Islet of Langerhans (tissue), 1 donor: Measurements from ENCODE around the gene BNC2.

Experiments used
- FAIRE-seq: peaks from one replicate; lab custom pipeline; 2011; peaks lifted over from hg19 to GRCh38; lab: Jason Lieb, UNC

The BNC2 gene

DNA sequence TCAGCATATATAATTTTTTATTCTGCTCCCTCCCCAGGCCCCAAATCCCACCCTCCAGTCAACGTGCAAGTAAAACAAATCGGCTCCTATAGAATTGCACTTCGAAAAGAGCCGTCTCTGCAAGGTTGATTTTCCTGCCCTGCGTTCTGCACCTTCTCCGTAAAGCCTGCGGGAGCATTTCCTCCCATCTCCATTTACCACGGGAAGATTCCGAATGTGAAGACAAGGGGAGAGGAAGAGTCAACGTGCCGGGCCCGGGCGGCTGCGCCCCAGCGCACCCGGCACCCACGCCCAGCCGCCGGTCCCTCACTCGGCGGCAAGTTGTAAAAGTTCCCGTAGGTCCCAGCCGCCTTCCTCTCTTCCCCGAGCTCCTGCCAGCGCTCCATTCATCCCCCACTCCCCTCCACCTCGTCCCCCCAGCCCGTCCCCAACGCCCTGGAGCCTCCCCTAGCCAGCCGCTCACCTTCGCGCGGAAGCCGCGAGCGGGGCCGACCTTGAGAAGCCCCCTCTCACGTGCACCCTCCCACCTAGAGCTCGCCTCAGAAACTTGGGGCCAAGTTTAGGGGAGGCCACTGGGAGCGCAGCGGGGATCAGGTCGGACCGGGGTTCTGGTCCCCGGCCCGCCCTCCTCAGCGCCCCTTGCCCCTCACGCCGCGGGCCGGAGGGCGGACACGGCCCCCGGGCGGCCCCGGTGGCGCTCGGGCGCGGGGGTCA is 431 bp downstream of the BNC2 start:
- FAIRE-seq, result no peak

GRCh38 chr9:16869131-16869881 is 1.2 kb downstream of the BNC2 start:
- FAIRE-seq, result no peak

GRCh38 chr9:16868701-16869100 is 1.8 kb downstream of the BNC2 start:
- no peak for FAIRE-seq

GRCh38 chr9:16867576-16868311 is 2.7 kb downstream of the BNC2 start:
- FAIRE-seq, result no peak

GRCh38 chr9:16866587-16866986 is 3.9 kb downstream of the BNC2 start:
- no peak for FAIRE-seq

GRCh38 chr9:16864649-16865434 is 5.6 kb downstream of the BNC2 start:
- no peak for FAIRE-seq

GRCh38 chr9:16848179-16848578 is 22.3 kb downstream of the BNC2 start:
- FAIRE-seq, result no peak

DNA sequence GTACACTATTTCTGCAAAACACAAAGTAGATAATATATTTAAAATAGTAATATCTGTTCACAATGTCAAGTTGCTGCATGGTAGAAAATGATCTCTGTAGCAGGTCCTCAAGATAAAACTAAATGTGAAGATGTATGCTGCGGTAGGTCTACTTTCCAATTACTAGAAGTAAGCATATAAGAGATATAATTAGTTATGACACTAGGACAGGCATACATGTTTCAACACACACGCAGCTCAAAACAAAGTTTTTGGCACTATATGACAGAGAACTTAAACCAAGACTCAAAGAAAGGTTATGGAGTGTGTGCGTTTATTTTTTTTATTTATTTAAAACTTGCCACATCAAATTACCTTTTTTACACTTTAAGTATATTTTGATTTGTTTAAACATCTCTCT is 23.5 kb downstream of the BNC2 start:
- FAIRE-seq, result no peak

DNA sequence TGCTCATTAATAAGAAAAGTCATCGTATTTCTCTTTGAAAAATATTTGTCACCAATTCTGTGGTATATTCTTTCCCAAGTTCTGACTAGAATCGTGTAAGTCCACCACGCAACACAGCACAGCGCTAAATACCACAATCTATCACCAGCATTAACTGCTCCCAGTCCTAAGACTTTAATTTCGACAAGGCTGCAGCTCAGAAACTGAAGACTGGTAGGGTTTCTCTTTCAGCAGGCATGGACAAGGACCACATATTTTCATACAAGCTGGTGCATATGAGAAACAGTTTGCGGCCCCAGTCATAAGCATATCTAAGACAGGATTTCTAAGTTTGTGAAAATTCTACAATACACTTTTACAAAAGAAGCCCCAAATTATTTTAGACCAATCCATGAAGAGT is 24.1 kb downstream of the BNC2 start:
- FAIRE-seq, result no peak

DNA sequence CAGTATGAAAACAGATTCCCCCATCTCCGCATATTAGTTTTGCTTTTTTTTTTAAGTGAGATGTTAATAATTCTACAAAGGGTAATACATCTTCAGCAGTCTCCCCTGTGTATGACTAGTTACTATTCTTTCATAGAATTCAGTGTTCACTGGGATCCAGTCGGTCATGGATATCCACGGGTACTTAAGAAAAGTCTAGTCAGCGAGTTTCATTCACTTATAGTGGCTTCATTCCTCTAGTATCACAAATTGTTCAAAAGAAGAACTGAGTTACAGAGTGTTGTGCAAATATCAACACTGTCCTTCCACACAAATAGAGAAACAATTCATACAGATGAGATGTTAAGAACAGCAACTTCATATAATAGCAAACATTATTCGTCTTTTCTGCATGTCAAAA is 35.7 kb downstream of the BNC2 start:
- FAIRE-seq, result no peak

DNA sequence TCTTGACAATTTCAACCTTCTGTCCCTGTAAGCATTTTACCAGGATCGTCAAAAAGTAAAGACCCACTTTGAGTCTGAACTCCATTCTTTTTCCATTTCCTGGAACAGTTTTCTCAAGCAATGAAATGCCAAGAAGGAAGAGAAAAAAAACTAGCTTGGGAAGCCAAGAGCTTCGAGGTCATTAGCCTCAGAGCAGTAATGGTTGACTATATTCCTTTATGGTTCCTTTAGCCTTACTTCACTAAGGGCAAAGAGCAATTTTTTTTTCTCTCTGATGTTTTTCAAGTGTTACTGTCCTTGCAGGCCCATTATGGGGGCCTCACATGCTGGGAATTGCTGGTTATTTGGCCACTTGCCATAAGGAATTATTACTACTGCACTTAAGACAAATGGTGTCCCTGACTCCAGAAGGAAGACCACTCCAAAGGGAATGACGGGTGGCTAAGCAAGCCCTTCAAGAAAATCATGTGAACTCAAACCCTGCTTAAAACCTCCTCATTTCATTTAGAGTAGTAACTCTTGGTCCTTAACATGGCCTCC is 37.1 kb downstream of the BNC2 start:
- FAIRE-seq, result no peak

- FAIRE-seq, result no peak
These were observed 38.4 kb downstream of the BNC2 start for GRCh38 chr9:16832101-16832500.

DNA sequence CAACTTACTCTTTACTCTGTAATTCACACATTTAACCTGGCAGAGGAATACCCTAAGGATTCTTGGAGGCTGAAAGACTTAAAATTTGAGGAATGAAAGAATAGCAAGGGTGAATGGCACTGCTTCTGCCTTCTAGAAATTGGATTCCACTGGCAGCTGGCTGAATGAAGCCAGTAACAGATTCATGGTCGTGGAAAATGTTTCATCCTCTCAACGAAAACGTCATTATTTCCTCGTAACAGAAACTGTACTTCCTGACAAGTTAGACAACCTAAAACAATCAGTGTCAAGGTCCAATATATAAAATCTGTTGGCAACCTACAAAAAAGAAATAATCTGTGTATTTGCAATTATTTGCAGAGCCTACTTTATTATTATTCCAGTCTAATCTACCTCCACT is 39.7 kb downstream of the BNC2 start:
- FAIRE-seq, result no peak

GRCh38 chr9:16828340-16829281 is 41.9 kb downstream of the BNC2 start:
- FAIRE-seq, result no peak

GRCh38 chr9:16825971-16826625 is 44.4 kb downstream of the BNC2 start:
- FAIRE-seq, result no peak

- FAIRE-seq, result no peak
These were observed 45.1 kb downstream of the BNC2 start for GRCh38 chr9:16825331-16825725.

- no peak for FAIRE-seq
These were observed 45.7 kb downstream of the BNC2 start for GRCh38 chr9:16824545-16825330.

DNA sequence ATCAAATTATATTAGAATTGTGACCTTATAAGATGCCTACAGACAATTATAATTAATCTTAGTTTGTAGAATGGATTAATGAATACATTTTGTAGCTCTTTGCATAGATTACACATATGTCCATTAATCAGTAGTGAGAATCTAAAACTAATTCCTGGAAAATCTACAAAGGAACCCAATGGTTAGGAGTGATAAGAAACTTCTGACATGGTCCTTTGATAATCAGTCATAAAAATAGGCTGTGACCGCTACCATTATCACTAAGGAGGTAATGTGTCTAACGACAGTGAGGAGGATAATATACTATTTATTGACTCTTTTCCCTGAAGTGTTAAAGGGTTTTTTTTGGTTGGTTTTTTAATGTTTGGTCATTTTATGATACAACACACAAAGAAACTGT is 46.6 kb downstream of the BNC2 start:
- no peak for FAIRE-seq

GRCh38 chr9:16821344-16821743 is 49.1 kb downstream of the BNC2 start:
- FAIRE-seq, result no peak

DNA sequence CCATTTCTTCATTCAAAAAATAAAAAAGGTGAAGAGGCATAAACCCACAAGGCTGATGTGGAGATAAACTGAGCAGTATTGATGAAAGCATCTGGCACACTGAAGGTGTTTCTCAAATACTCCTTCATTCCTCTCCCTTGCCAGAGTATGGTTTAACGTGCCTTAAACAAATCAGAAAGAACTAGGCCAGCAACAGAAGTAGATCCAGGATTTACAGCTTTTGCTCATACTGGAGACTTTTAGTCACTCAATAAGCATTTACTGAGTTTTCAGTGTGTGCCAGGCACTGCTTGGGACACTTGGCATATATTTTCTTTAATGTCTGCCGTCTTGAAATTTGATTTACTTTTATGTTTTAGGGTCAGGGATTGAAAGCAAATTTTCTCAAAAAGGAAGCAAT is 53.0 kb downstream of the BNC2 start:
- FAIRE-seq, result no peak
